Activated T-cell treated with anti-CD3 and anti-CD28 coated beads, Interleukin-2, amount 50 U/mL, for 1 hour (primary cell): ENCODE results near the gene DUSP23.

Experiments
- DNase-seq: peaks from one replicate; pipeline ENCODE4 v3.0.0-alpha.2; 2020

DUSP23 gene

GRCh38 chr1:159829273-159829634 is 48.5 kb downstream of the DUSP23 start:
- DNase-seq, result no peak

DNA sequence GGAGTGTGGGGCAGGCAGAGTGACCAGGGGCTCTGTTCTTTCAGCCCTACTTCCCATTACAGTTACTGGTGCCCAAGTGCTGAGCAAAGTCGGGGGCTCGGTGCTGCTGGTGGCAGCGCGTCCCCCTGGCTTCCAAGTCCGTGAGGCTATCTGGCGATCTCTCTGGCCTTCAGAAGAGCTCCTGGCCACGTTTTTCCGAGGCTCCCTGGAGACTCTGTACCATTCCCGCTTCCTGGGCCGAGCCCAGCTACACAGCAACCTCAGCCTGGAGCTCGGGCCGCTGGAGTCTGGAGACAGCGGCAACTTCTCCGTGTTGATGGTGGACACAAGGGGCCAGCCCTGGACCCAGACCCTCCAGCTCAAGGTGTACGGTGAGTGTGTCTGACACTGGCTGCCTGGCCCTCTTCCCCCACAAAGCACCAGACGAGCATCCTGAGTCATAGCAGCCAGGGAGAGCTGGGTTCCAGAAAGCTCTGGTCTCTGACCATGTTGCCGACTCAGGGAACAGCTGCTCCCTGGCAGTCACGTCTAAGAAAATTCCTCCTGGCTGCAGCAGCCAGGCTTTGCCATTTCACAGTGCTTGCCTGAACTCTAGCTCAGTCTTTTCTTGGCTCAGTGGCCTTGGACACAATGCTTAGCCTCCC is 49.2 kb downstream of the DUSP23 start:
- DNase-seq, result no peak

- DNase-seq, result no peak
These were observed 50.0 kb downstream of the DUSP23 start for GRCh38 chr1:159830722-159831121.

DNA sequence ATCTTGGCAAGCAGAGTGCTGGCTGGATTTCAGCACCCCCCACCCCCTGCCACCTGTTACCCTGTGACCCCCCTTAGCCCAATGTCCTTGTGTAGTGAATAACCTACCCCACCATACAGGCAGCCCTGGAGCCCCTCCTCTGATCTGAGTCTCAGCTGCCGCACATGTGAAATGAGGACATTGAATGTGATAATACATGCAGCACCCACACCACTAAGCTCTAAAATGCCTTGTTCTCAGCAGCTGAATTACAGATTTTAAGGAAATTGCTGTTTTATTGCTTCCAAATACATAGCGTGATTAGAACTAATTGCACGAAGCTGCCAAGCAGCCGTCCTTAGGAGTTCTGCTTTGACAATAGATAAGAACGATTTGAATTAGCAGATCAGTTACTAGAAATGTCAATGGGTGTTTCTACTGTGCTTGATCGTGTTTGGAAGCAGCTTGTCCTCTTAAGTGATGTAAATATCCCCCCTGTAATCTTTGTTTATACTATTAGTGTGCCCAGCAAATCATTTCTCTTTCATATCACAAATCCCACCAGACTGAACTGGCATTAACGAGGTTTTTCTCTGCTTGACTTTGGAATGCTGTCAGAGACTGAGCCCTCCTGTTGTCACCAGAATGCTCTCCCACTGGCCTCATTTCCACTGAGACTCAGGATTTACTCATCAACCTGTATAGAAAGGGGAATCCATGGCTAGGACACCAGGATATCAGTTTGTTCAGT is 50.8 kb downstream of the DUSP23 start:
- DNase-seq, result no peak
